Gastroesophageal sphincter (tissue), 3 donors: Measurements from ENCODE around the gene CLP1.

Experiments
- EP300 ChIP-seq: sonication (generic); formaldehyde crosslinking; IDR thresholded peaks from one replicate; pipeline ENCODE4 v1.6.1; 2017; ENCODE audit warnings: antibody characterized with exemption, mild to moderate bottlenecking
- POLR2AphosphoS5 ChIP-seq: sonication (generic); formaldehyde crosslinking; IDR thresholded peaks from one replicate; pipeline ENCODE4 v1.6.1; 2017; ENCODE audit warnings: antibody characterized with exemption
- TF ChIP-seq, protein P1 (sequence below), 4 experiments: fragments of 200-600 bp in 2 of 4; fragments of 450-650 bp in 2 of 4; sonication (generic) in 1 of 4; IDR thresholded peaks; one replicate each; pipeline ENCODE4 v1.5.1; 2017 to 2019; ENCODE audit warnings: antibody characterized with exemption in 4 of 4, mild to moderate bottlenecking in 2 of 4, moderate library complexity in 2 of 4

DNA sequence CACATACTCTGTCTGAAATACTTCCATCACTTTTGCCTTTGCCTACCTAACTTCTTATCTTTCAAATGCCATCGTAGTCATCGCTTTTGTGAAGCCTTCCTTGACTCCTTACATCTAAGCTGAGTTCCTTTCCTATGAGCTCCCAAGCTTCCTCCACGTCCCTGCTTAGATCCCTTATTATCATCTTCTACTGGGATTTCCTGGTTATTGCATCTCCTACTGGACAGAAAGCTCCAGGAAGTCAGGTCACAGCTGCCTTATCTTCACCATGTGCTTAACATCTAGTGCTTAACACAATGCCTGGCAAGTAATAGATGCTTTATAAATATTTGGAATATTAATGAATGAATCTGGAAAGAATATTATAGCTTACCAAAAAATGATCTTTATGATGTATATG, 13.8 kb upstream of the CLP1 start:
- TF ChIP-seq, protein P1, sequence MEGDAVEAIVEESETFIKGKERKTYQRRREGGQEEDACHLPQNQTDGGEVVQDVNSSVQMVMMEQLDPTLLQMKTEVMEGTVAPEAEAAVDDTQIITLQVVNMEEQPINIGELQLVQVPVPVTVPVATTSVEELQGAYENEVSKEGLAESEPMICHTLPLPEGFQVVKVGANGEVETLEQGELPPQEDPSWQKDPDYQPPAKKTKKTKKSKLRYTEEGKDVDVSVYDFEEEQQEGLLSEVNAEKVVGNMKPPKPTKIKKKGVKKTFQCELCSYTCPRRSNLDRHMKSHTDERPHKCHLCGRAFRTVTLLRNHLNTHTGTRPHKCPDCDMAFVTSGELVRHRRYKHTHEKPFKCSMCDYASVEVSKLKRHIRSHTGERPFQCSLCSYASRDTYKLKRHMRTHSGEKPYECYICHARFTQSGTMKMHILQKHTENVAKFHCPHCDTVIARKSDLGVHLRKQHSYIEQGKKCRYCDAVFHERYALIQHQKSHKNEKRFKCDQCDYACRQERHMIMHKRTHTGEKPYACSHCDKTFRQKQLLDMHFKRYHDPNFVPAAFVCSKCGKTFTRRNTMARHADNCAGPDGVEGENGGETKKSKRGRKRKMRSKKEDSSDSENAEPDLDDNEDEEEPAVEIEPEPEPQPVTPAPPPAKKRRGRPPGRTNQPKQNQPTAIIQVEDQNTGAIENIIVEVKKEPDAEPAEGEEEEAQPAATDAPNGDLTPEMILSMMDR (IDR thresholded peaks at IDR 0.05), result no peak
- TF ChIP-seq EP300, result no peak
- TF ChIP-seq POLR2AphosphoS5, result no peak
